HEK293T (cell line): ENCODE results near the gene RNASEL.

Experiments used
- CTCF ChIA-PET: fragments of 350-600 bp; formaldehyde crosslinking; extraction: SDS; loops from one replicate; lab custom pipeline; 2021; ENCODE audit warnings: antibody characterized with exemption, inconsistent platforms; lab: Yijun Ruan, JAX
- POLR2A ChIA-PET: fragments of 350-600 bp; formaldehyde crosslinking; extraction: SDS; loops from one replicate; lab custom pipeline; 2020; ENCODE audit warnings: antibody characterized with exemption, inconsistent platforms; lab: Yijun Ruan, JAX
- DNase-seq: peaks from one replicate; pipeline ENCODE4 v3.0.0; 2012; ENCODE audit warnings: mixed read lengths; ENCODE audit errors: extremely low spot score
- ARNT ChIP-seq: fragments of 450-650 bp; IDR thresholded peaks from 2 replicates; pipeline ENCODE4 v1.6.1; 2017; ENCODE audit warnings: mild to moderate bottlenecking
- BHLHE40 ChIP-seq: fragments of 450-650 bp; IDR thresholded peaks from 2 replicates; pipeline ENCODE4 v1.6.1; 2016; ENCODE audit warnings: mild to moderate bottlenecking, moderate library complexity, borderline replicate concordance
- CTBP1 ChIP-seq: fragments of 450-650 bp; IDR thresholded peaks from 2 replicates; pipeline ENCODE4 v1.6.1; 2016; ENCODE audit warnings: borderline replicate concordance
- ELF4 ChIP-seq: fragments of 450-650 bp; IDR thresholded peaks from 2 replicates; pipeline ENCODE4 v1.6.1; 2017; ENCODE audit warnings: antibody characterized with exemption
- FOXA1 ChIP-seq: fragments of 450-650 bp; IDR thresholded peaks from 2 replicates; pipeline ENCODE4 v1.6.1; 2016; ENCODE audit warnings: mild to moderate bottlenecking
- FOXK2 ChIP-seq: fragments of 450-650 bp; IDR thresholded peaks from 2 replicates; pipeline ENCODE4 v1.6.1; 2016; ENCODE audit warnings: mild to moderate bottlenecking
- FOXM1 ChIP-seq: fragments of 450-650 bp; IDR thresholded peaks from 2 replicates; pipeline ENCODE4 v1.6.1; 2017; ENCODE audit warnings: mild to moderate bottlenecking, borderline replicate concordance
- HDGF ChIP-seq: fragments of 450-650 bp; IDR thresholded peaks from 2 replicates; pipeline ENCODE4 v1.6.1; 2017; ENCODE audit warnings: antibody characterized with exemption, borderline replicate concordance
- L3MBTL2 ChIP-seq: fragments of 450-650 bp; conservative IDR thresholded peaks from 2 replicates; pipeline ENCODE4 v1.6.1; 2016; ENCODE audit warnings: mild to moderate bottlenecking
- LEF1 ChIP-seq: fragments of 450-650 bp; IDR thresholded peaks from 2 replicates; pipeline ENCODE4 v1.6.1; 2017; ENCODE audit warnings: mild to moderate bottlenecking, borderline replicate concordance
- NFRKB ChIP-seq: fragments of 450-650 bp; IDR thresholded peaks from 2 replicates; pipeline ENCODE4 v1.6.1; 2016; ENCODE audit warnings: mild to moderate bottlenecking, moderate library complexity
- SP1 ChIP-seq: fragments of 450-650 bp; IDR thresholded peaks from 2 replicates; pipeline ENCODE4 v1.6.1; 2017
- SUZ12 ChIP-seq: fragments of 450-650 bp; IDR thresholded peaks from 2 replicates; pipeline ENCODE4 v1.6.1; 2016; ENCODE audit warnings: mild to moderate bottlenecking
- TARDBP ChIP-seq: fragments of 450-650 bp; IDR thresholded peaks from 2 replicates; pipeline ENCODE4 v1.6.1; 2016
- ZNF384 ChIP-seq: fragments of 450-650 bp; IDR thresholded peaks from 2 replicates; pipeline ENCODE4 v1.6.1; 2016
- TF ChIP-seq, protein P1 (sequence below): fragments of 450-650 bp; IDR thresholded peaks from 2 replicates; pipeline ENCODE4 v1.6.1; 2016

RNASEL gene

DNA sequence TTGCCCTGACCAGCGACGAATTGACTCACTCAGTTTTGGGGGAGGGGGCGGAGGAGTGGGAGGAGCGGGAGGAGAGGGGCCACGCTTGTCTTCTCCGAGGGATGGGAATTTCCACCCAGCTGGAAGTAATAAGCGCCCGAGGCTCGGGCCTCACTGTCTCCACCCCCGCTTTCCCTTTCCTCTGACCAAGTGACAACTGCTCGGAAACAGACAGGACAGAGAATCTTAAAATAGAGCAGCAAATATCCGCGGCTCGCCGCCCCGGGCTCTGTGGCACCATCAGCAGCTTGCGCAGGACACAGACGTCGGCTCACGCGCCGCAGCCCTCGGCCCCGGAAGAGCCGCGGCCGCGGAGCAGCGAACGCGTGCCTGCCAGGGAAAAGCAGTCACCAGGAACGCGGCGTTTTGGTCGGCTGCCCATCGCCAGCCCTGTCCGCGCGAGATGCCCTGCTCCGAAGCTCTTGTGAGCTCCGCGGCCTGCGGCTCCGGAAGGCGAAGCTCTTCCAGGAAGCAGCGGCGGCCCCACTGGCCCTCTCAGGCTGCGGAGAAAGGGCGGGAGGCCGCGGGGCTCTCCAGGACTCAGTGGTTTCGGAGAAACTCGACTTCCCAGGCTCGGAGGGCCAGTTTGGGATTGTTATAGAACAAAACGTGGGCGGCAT lies 25.9 kb upstream of the RNASEL start:
- ChIA-PET CTCF (interaction anchor here (1.4 kb wide), 1 partner anchor 170 kb away, joined by 3 read pairs; no protein-coding TSS in a partner anchor), POLR2A (interaction anchor here (0.7 to 4.9 kb wide), 17 partner anchors 10 to 170 kb away, joined by 3 to 64 read pairs (median 4); partner anchors contain the start of gene RGS16)
- DNase-seq = peak; percentile 67
- TF ChIP-seq, protein P1, sequence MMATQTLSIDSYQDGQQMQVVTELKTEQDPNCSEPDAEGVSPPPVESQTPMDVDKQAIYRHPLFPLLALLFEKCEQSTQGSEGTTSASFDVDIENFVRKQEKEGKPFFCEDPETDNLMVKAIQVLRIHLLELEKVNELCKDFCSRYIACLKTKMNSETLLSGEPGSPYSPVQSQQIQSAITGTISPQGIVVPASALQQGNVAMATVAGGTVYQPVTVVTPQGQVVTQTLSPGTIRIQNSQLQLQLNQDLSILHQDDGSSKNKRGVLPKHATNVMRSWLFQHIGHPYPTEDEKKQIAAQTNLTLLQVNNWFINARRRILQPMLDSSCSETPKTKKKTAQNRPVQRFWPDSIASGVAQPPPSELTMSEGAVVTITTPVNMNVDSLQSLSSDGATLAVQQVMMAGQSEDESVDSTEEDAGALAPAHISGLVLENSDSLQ = no peak
- TF ChIP-seq CTBP1 (no peak), ELF4 (0 out of 2 replicates have a peak, but pooled peaks have one; percentile 52), FOXA1 (no peak), LEF1 (no peak), L3MBTL2 (peak; percentile 95), ARNT (no peak), TARDBP (no peak)

DNA sequence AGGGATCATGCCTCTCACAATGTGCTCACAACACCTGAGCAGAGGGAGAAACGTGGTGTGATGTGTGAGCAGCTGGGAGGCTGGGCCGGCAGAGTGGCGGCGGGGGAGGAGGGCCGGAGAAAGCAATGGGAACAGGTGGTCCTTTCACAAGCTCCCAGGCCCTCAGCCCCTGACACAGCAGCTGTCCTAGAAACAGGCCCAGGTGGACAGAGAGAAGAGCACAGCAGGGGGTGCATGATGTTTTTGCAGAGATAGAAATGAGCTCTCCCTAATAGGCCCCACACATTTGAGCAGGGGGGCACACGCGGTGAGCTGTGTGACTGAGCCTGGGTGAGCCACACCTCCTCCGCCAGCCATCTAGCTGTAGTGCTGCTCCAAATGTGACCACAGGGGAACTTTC lies 22.7 kb upstream of the RNASEL start:
- DNase-seq = no peak
- no peak for TF ChIP-seq BHLHE40
- no peak for TF ChIP-seq NFRKB
- no peak for TF ChIP-seq LEF1
- no peak for TF ChIP-seq SUZ12
- TF ChIP-seq, protein P1 = no peak
- no peak for TF ChIP-seq ELF4
- TF ChIP-seq FOXM1 = no peak
- TF ChIP-seq ZNF384 = no peak
- TF ChIP-seq CTBP1 = no peak
- TF ChIP-seq HDGF = no peak
- TF ChIP-seq FOXA1 = no peak
- TF ChIP-seq SP1 = no peak
- ChIA-PET POLR2A (interaction anchor here (1.2 kb wide), 1 partner anchor 9 kb away, joined by 8 read pairs; no protein-coding TSS in a partner anchor), CTCF (interaction anchor here (0.9 to 1.7 kb wide), 3 partner anchors 16 to 173 kb away, joined by 3 to 4 read pairs (median 4); no protein-coding TSS in a partner anchor)

DNA sequence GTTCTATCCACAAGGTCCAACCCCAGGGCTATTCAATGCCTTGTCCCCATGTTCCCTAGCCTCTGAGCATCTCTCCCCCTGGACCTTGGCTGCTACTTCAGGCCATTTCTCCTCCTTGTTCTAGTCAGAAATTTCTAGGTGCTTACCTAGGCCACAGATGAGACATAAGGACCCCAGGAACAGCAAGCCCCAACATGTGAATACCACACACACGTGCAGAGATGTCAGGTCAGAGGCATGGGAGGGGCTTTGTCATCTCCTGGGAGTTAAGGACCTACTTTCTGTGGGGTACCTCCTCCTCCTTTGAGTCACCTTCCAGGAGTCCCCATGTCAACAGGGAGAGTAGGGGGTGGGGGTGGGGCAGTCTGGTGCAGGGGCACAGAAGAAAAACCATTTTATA lies 22.3 kb upstream of the RNASEL start:
- no peak for DNase-seq
- ChIA-PET POLR2A (no interaction called here), CTCF (interaction anchor here (0.9 kb wide), 1 partner anchor 16 kb away, joined by 4 read pairs; no protein-coding TSS in a partner anchor)
- TF ChIP-seq L3MBTL2 (no peak), BHLHE40 (no peak), SP1 (no peak), ARNT (no peak), ELF4 (no peak), CTBP1 (no peak), FOXK2 (no peak), NFRKB (no peak), FOXM1 (no peak), HDGF (no peak), FOXA1 (no peak), SUZ12 (no peak), ZNF384 (no peak), TARDBP (no peak)
- TF ChIP-seq, protein P1 = no peak

DNA sequence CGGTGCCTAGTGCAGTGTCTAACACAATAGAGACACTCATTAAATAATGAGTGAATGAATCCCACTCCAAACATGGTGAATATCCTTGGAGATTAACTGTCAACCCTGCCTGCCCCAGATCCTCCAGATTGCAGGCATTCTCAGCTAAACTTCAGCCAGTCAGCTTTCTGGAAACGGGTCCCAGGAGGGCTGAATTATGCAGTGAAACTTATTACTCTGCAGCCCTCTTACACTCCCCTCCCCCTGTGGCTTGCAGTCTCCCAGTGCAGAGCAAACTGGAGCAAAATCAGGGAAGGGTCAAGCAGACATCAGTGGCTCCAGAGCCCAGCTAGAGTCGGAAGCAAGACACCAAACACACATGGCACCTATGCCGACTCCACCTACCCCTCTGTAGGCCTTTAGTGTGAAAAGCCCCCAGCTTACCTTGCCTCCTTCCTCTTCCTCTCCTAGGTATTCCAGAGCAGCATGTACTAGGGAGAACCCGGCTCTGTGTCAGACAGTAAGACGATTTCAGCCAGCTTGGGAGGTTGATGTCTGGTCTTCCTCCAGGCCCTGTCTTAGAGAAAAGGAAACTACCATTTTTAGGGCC lies 21.6 kb upstream of the RNASEL start:
- ChIA-PET POLR2A (no interaction called here), CTCF (interaction anchor here (0.8 kb wide), 1 partner anchor 19 kb away, joined by 3 read pairs; no protein-coding TSS in a partner anchor)
- TF ChIP-seq ELF4 (no peak), SP1 (no peak), ZNF384 (no peak), LEF1 (no peak), FOXA1 (no peak), FOXM1 (no peak)
- DNase-seq = no peak

DNA sequence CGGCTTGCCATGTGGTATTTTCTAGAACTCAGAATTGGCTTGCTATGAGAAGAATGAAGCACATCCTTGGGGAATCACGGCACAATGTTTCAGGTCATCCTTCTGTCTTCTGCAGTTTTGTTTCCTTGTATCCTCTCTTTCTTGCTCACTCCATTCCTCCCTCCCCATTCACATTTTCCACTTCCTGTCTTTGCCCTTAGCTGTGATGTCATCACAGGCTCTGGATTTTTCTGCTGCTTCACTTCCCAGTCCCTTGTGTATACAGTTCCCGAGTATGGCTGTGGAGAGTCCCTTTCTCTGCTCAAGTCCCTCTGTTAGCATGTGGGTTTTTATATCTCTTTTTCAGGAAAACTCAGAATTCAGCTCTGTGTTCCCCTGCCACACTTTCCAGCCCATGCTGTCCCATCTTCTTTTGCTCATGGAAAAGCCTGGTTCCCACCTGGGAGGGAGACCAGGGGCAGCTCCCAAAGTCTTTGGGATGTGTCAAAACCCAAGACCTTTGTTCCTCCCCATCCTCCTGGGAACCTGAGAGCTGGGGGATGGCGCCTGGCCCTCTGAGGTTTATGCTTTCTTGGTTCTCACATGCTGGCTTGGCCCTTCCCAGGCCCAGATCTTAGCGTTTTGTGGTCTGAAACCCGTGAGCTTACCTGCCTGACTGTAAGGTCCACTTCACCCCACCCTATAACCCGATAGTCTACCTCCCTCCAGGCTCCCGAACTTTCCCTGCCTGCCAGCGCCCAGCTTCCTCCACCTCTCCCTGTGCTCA lies 20.0 kb upstream of the RNASEL start:
- CTCF ChIA-PET = interaction anchor here (17.5 kb wide), 1 partner anchor 176 kb away, joined by 324 read pairs; no protein-coding TSS in a partner anchor
- POLR2A ChIA-PET = no interaction called here
- no peak for DNase-seq
- TF ChIP-seq ZNF384 (no peak), NFRKB (no peak), FOXK2 (no peak), CTBP1 (no peak), BHLHE40 (no peak), TARDBP (no peak), FOXA1 (no peak), FOXM1 (no peak)
